ENCODE data around the gene KLF11.
"Not testable (repeated sequence)": the region's sequence is repeated elsewhere in the genome, so short reads cannot be mapped to it uniquely, and the experiment has no call there.

Gene KLF11

DNA sequence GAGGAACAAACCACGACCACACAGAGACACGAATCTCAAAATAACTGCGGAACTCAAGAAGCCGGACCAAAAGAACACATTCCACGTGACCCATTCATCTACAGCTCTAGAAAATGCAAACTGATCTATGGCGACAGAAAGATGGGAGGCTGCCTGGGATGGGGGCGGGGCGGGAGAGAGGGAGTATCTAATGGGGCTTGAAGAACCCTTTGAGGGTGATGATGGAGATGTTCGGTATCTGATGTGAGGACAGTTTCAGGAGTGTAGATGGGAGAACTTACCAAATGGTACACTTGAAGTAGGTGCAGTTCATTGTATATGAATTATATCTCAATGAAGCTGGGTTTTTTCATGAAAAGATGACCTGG lies 34.6 kb upstream of the KLF11 start:
- H3K4me3 ChIP-seq (replicated peaks; ENCODE audit: insufficient read depth, low read length), result no peak overlapping the region
- H3K27me3 ChIP-seq (ENCODE audit: insufficient read depth, poor library complexity, severe bottlenecking), result no peaks in the 10 kb centered on the region
- TF ChIP-seq GABPA (IDR thresholded peaks at IDR 0.05; ENCODE audit: low read depth) (no peak), POLR2AphosphoS5 (IDR thresholded peaks at IDR 0.05; ENCODE audit: low read depth) (no peak), SPI1 (IDR thresholded peaks at IDR 0.05; ENCODE audit: borderline replicate concordance, low read depth) (no peak)
- TF ChIP-seq, protein P1, sequence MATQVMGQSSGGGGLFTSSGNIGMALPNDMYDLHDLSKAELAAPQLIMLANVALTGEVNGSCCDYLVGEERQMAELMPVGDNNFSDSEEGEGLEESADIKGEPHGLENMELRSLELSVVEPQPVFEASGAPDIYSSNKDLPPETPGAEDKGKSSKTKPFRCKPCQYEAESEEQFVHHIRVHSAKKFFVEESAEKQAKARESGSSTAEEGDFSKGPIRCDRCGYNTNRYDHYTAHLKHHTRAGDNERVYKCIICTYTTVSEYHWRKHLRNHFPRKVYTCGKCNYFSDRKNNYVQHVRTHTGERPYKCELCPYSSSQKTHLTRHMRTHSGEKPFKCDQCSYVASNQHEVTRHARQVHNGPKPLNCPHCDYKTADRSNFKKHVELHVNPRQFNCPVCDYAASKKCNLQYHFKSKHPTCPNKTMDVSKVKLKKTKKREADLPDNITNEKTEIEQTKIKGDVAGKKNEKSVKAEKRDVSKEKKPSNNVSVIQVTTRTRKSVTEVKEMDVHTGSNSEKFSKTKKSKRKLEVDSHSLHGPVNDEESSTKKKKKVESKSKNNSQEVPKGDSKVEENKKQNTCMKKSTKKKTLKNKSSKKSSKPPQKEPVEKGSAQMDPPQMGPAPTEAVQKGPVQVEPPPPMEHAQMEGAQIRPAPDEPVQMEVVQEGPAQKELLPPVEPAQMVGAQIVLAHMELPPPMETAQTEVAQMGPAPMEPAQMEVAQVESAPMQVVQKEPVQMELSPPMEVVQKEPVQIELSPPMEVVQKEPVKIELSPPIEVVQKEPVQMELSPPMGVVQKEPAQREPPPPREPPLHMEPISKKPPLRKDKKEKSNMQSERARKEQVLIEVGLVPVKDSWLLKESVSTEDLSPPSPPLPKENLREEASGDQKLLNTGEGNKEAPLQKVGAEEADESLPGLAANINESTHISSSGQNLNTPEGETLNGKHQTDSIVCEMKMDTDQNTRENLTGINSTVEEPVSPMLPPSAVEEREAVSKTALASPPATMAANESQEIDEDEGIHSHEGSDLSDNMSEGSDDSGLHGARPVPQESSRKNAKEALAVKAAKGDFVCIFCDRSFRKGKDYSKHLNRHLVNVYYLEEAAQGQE (IDR thresholded peaks at IDR 0.05; ENCODE audit: insufficient replicate concordance, low read depth), result no peak
- TF ChIP-seq, protein P2, sequence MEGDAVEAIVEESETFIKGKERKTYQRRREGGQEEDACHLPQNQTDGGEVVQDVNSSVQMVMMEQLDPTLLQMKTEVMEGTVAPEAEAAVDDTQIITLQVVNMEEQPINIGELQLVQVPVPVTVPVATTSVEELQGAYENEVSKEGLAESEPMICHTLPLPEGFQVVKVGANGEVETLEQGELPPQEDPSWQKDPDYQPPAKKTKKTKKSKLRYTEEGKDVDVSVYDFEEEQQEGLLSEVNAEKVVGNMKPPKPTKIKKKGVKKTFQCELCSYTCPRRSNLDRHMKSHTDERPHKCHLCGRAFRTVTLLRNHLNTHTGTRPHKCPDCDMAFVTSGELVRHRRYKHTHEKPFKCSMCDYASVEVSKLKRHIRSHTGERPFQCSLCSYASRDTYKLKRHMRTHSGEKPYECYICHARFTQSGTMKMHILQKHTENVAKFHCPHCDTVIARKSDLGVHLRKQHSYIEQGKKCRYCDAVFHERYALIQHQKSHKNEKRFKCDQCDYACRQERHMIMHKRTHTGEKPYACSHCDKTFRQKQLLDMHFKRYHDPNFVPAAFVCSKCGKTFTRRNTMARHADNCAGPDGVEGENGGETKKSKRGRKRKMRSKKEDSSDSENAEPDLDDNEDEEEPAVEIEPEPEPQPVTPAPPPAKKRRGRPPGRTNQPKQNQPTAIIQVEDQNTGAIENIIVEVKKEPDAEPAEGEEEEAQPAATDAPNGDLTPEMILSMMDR (IDR thresholded peaks at IDR 0.05; ENCODE audit: insufficient read depth, low read length), result no peak
- H3K27ac ChIP-seq (replicated peaks), result no peak overlapping the region
- no peak for DNase-seq (ENCODE audit: low read depth in 1 of 2, low spot score in 1 of 2)

DNA sequence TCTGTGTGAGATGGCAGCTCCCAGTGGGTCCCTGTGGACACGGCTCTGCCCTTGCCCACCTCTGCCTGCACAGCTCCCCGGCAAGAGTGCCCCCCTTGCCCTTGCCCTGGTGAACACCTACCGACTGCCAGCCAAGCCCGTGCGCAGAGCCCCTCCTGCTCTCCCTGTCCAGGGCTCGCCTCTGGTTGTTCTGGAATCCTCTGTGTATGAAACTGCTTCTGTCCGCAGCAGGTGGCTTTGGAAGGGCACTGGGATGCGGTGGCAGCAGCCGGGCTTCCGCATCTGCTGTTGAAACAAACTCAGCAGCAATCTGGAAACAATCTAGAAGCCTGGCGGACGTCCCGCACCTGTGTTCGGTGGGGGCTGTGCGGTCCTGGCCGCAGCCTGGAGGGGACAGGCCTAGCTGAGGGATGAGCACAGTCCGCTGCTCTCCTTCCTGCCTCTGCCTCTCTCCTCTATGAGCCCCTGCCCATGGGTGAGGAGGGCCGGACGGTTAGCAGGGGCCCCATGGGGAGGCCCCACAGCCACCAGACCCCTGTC lies 34.0 kb upstream of the KLF11 start:
- H3K4me3 ChIP-seq (replicated peaks; ENCODE audit: insufficient read depth, low read length), result no peak overlapping the region
- no peak for DNase-seq (ENCODE audit: low read depth in 1 of 2, low spot score in 1 of 2)
- H3K27ac ChIP-seq (replicated peaks), result no peak overlapping the region
- TF ChIP-seq, protein P2 (IDR thresholded peaks at IDR 0.05; ENCODE audit: insufficient read depth, low read length), result no peak
- no peak for TF ChIP-seq SPI1 (IDR thresholded peaks at IDR 0.05; ENCODE audit: borderline replicate concordance, low read depth)
- TF ChIP-seq GABPA (IDR thresholded peaks at IDR 0.05; ENCODE audit: low read depth), result no peak
- TF ChIP-seq, protein P1 (IDR thresholded peaks at IDR 0.05; ENCODE audit: insufficient replicate concordance, low read depth), result no peak
- no peak for TF ChIP-seq POLR2AphosphoS5 (IDR thresholded peaks at IDR 0.05; ENCODE audit: low read depth)
- H3K27me3 ChIP-seq (ENCODE audit: insufficient read depth, poor library complexity, severe bottlenecking), result no peaks in the 10 kb centered on the region

DNA sequence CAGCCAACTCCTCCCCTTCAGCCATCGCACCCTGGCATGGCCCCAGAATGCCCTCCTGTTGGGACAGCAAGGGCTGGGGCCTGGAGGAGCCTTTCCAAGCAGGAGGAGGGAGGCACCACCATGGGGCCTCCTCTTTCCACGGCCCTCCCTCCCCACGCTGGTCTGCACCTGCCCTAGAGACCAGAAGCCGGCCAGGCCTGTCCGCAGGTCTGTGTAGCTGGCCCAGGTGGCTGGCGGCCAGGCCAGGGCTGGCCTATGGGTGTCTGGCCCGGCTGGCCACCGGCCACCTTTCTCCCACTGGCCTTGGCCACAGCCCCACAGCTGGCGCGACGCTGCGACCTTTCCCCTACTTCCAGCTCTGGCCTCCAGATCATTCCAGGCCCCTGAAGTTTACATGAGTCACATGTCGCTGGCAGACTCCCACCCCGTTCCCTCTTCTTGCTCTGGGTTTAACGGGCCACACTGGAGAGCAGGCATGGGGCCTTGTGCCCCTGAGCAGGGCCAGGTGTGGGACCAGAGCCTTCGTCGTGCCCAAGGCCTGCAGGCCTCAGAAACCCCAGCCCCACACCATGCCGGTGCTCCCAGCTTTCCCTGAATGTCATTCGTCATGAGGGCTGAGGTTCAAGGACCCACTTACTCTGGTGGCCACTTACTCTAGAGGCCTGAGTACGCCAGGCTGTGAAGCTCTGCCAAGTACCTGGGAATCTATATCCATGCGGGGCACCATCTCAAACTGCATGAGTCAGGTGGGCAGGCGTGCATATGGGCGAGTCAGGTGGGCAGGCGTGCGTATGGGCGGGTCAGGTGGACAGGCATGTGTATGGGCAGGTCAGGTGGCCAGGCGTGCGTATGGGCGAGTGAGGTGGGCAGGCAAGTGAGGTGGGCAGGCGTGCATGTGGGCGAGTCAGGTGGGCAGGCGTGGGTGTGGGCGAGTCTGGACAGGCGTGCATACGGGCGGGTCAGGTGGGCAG lies 33.3 kb upstream of the KLF11 start:
- Histone ChIP-seq H3K4me3 (replicated peaks; ENCODE audit: insufficient read depth, low read length) (no peak overlapping the region), H3K27ac (replicated peaks) (no peak overlapping the region), H3K27me3 (ENCODE audit: insufficient read depth, poor library complexity, severe bottlenecking) (no peaks in the 10 kb centered on the region)
- no peak for DNase-seq (ENCODE audit: low read depth in 1 of 2, low spot score in 1 of 2)
- no peak for TF ChIP-seq SPI1 (IDR thresholded peaks at IDR 0.05; ENCODE audit: borderline replicate concordance, low read depth)
- TF ChIP-seq, protein P2 (IDR thresholded peaks at IDR 0.05; ENCODE audit: insufficient read depth, low read length), result no peak
- TF ChIP-seq, protein P1 (IDR thresholded peaks at IDR 0.05; ENCODE audit: insufficient replicate concordance, low read depth), result no peak
- TF ChIP-seq GABPA (IDR thresholded peaks at IDR 0.05; ENCODE audit: low read depth), result no peak
- no peak for TF ChIP-seq POLR2AphosphoS5 (IDR thresholded peaks at IDR 0.05; ENCODE audit: low read depth)

DNA sequence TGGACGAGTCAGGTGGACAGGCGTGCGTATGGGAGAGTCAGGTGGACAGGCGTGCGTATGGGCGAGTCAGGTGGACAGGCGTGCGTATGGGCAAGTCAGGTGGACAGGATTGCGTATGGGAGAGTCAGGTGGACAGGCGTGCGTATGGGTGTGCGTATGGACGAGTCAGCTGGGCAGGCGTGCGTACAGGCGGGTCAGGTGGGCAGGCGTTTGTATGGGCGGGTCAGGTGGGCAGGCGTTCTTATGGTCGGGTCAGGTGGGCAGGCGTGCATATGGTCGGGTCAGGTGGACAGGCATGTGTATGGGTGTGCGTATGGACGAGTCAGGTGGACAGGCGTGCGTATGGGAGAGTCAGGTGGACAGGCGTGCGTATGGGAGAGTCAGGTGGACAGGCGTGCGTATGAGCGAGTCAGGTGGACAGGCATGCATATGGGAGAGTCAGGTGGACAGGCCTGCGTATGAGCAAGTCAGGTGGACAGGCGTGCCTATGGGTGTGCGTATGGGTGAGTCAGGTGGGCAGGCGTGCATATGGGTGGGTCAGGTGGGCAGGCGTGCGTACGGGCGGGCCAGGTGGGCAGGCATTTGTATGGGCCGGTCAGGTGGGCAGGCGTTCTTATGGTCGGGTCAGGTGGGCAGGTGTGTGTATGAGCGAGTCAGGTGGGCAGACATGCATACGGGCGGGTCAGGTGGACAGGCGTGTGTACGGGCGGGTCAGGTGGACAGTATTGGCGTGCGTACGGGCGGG lies 32.3 kb upstream of the KLF11 start:
- not testable (repeated sequence) for DNase-seq (ENCODE audit: low read depth in 1 of 2, low spot score in 1 of 2); H3K27ac ChIP-seq (replicated peaks); H3K27me3 ChIP-seq (ENCODE audit: insufficient read depth, poor library complexity, severe bottlenecking); H3K4me3 ChIP-seq (replicated peaks; ENCODE audit: insufficient read depth, low read length)
